SK-N-SH (cell line): ENCODE data around the gene ZC3H18.

Experiments used
- CHD2 ChIP-seq: fragments of 150-350 bp; IDR thresholded peaks from 2 replicates; pipeline ENCODE4 v1.6.1; 2018; ENCODE audit warnings: low read length; ENCODE audit not compliant: partially characterized antibody
- JUND ChIP-seq: IDR thresholded peaks from 2 replicates; pipeline ENCODE4 v1.4.0; 2012
- POLR2AphosphoS5 ChIP-seq: IDR thresholded peaks from 2 replicates; pipeline ENCODE4 v1.6.1; 2012; ENCODE audit warnings: low read depth, low read length
- RAD21 ChIP-seq: IDR thresholded peaks from 2 replicates; pipeline ENCODE4 v1.6.1; 2012; ENCODE audit warnings: mild to moderate bottlenecking, low read length
- TF ChIP-seq, protein P1 (sequence below): IDR thresholded peaks from 2 replicates; pipeline ENCODE4; 2012

DNA sequence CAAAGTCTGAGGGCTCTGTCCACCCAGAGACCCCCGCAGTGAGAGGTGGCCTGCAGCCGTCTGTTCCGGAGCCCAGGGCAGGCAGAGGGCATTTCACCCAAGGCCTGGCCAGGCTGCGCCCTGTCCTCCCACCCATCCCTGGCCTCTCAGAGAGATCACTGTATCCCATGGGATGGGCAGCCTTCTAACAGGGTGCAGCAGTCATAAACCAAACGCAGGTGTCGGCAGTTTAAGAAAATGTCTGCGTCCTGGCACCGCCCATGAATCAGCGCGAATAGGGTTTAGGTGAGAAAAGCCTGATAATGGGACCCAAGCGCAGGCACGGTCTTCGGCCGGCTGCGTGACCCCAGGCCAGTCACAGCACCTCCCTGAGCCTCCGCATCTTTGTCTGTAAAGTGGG is 75.3 kb downstream of the ZC3H18 start:
- no peak for TF ChIP-seq CHD2
- TF ChIP-seq, protein P1, sequence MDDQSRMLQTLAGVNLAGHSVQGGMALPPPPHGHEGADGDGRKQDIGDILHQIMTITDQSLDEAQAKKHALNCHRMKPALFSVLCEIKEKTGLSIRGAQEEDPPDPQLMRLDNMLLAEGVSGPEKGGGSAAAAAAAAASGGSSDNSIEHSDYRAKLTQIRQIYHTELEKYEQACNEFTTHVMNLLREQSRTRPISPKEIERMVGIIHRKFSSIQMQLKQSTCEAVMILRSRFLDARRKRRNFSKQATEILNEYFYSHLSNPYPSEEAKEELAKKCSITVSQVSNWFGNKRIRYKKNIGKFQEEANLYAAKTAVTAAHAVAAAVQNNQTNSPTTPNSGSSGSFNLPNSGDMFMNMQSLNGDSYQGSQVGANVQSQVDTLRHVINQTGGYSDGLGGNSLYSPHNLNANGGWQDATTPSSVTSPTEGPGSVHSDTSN = no peak
- TF ChIP-seq JUND = no peak
- no peak for TF ChIP-seq POLR2AphosphoS5
- no peak for TF ChIP-seq RAD21
